Fibroblast of the aortic adventitia (primary cell): ENCODE results near the gene PRR15L. TPM values are rescaled to one million over a fixed set of nuclear protein-coding genes. Genes with fewer than 3 reads are reported as not detected.

Experiments used
- DNase-seq: peaks from one replicate; pipeline ENCODE4 v3.0.0-alpha.2; 2010; ENCODE audit warnings: low read depth
- H3K4me3 ChIP-seq: 2 replicates; pipeline ENCODE4 v1.5.1; 2011; ENCODE audit warnings: low read depth, mild to moderate bottlenecking, control low read depth, low read length, moderate library complexity
- total RNA-seq: library from RNA; depleted of rRNA; stranded (reverse); fragments of >200 nt; gene quantifications from 2 replicates; pipeline ENCODE4 v1.2.3, GENCODE V29; 2012; ENCODE audit warnings: low replicate concordance
- TF ChIP-seq, protein P1 (sequence below): IDR thresholded peaks from 2 replicates; pipeline ENCODE4 v1.5.1; 2011; ENCODE audit warnings: mild to moderate bottlenecking, low read length, control low read depth, inconsistent platforms; ENCODE audit not compliant: insufficient read depth

The PRR15L gene
- total RNA-seq, 1 donor, result not detected

DNA sequence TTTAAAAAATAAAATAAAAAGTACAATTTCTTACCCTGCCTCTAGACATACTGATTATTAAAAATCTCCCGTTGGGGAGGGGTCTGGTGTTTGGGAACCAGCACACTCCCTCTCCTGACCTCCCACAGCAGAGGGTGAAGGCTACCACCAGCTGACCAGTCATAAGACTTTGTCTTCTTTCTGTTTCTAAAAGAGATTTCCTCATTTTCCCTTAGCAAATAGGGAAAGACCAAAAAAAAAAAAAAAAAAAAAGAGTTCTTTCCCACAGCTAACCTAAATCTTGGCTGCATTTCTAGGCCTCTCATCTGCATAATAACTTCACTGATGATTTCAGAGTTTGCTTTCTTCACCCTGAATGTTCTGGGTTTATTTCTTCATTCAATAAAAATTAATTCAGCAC, 43.5 kb upstream of the PRR15L start:
- H3K4me3 ChIP-seq, result no peak overlapping the region
- DNase-seq, result no peak
- TF ChIP-seq, protein P1, sequence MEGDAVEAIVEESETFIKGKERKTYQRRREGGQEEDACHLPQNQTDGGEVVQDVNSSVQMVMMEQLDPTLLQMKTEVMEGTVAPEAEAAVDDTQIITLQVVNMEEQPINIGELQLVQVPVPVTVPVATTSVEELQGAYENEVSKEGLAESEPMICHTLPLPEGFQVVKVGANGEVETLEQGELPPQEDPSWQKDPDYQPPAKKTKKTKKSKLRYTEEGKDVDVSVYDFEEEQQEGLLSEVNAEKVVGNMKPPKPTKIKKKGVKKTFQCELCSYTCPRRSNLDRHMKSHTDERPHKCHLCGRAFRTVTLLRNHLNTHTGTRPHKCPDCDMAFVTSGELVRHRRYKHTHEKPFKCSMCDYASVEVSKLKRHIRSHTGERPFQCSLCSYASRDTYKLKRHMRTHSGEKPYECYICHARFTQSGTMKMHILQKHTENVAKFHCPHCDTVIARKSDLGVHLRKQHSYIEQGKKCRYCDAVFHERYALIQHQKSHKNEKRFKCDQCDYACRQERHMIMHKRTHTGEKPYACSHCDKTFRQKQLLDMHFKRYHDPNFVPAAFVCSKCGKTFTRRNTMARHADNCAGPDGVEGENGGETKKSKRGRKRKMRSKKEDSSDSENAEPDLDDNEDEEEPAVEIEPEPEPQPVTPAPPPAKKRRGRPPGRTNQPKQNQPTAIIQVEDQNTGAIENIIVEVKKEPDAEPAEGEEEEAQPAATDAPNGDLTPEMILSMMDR, result no peak

DNA sequence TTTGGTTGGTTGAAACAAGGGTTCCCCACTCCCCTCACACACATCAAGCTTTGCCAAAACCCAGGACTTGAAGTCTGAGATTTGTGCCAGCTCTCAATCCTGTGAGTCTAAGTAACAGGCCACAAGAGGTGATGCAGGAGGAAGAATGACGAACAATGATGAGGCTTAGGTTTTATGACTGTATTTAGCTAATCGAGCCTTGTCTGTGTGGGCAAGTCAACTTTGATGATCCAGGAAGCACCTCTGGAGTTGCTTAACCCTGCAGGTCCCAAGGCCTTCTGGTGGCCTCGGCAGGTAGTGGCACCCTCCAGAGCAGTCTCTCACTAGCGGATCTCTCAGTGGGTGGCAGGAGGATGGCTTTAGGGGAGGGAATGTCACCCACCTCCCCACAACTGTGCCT, 41.9 kb upstream of the PRR15L start:
- TF ChIP-seq, protein P1, result no peak
- H3K4me3 ChIP-seq, result no peak overlapping the region
- DNase-seq, result no peak

DNA sequence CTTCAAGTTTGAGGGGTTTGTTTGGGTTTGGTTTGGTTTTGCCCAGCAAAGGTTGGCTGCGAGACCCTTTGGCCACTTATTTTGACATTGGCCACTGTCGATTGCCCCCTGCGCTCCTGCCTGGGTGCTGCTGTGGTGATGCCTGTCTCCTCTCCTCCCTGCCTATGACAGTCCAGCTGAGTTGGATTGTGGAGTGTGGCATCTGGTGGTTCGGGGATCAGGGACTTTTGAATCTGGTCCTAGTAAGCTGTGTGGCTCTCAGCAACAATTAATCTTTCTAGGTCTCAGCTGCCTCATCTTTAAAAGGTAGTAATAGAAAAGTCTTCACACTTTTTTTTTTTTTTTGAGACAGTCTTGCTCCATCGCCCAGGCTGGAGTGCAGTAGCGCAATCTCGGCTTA, 40.4 kb upstream of the PRR15L start:
- DNase-seq, result no peak
- TF ChIP-seq, protein P1, result no peak
- H3K4me3 ChIP-seq, result no peak overlapping the region

DNA sequence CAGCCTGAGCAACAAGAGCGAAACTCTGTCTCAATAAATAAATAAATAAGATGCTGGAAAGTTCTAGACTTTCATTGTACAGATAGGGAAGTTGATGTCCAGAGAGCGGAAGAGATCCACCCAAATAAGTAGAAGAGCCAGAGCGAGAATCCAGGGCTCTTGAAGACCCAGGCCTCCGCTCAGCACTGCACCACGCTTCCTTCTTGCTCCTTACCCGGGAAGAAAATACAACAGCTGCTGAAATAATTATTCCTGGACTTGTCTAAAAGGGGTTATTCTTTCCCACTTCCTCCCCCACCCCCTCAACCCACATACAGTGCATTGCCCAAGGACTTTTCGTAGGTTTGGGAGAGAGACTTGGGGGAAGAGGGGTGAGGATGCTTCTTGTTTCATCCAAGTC, 39.9 kb upstream of the PRR15L start:
- no peak overlapping the region for H3K4me3 ChIP-seq
- DNase-seq, result no peak
- TF ChIP-seq, protein P1, result no peak

- no peak overlapping the region for H3K4me3 ChIP-seq
- TF ChIP-seq, protein P1, result no peak
- no peak for DNase-seq
These were observed 38.5 kb upstream of the PRR15L start for GRCh38 chr17:47996201-47996600.

- TF ChIP-seq, protein P1, result no peak
- H3K4me3 ChIP-seq, result no peak overlapping the region
- DNase-seq, result no peak
These were observed 37.7 kb upstream of the PRR15L start for GRCh38 chr17:47995241-47995935.

DNA sequence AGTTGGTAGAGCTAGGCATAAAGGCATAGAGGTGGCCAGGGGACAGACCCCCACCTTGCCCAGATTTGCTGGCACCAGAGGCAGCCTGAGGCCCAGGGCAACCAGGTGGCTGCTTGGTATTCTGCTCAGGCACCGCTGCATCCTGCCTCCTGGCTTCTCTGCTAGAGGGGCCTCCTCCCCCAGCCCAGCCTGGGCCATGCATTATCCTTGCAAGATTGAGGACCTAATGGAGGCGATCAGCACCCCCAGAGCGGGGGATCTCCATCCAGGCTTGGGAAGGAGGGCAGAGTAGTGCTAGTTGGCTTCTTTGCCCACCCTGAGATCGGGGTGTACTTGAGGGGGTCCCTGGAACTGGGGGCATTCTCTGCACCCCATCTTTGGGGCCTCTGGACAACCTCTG, 37.0 kb upstream of the PRR15L start:
- no peak for DNase-seq
- TF ChIP-seq, protein P1, result no peak
- H3K4me3 ChIP-seq, result no peak overlapping the region
